Stimulated activated CD4-positive, alpha-beta T cell treated with anti-CD3 and anti-CD28 coated beads, Interleukin-4, amount 100 ng/mL, for 48 hours (primary cell): ENCODE data around the gene ASF1B.

ENCODE experiments used
- DNase-seq, 2 donors: peaks; one replicate each; pipeline ENCODE4 v3.0.0-alpha.2; 2020; ENCODE audit warnings: low read depth in 2 of 2

The ASF1B gene

GRCh38 chr19:14138576-14139265 is 2.3 kb upstream of the ASF1B start:
- DNase-seq, result no peak

GRCh38 chr19:14135985-14136508 is 342 bp downstream of the ASF1B start:
- DNase-seq, result no peak

DNA sequence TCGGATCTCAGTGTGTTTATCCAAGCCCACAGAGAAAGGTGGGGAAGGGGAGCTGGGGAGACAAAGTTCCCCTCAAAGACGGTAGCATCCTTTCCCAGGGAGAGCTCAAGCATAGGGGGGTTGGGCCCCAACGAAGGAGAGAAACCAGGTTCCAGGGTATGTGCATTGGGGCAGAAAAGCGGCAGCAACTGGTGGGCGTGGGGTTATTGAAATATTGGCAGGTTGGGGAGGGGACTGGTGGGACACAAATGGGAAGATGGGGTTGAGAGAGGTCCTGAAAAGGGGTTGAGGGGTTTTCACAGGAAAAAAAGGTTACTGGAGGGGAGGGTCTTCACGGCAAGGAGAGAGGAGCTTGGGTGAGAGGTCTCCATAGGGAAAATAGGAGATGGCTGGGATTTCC is 1.0 kb downstream of the ASF1B start:
- no peak for DNase-seq

- no peak for DNase-seq
Measured at GRCh38 chr19:14127929-14128509, 8.4 kb downstream of the ASF1B start.

GRCh38 chr19:14127176-14127575 is 9.2 kb downstream of the ASF1B start:
- DNase-seq, result no peak

DNA sequence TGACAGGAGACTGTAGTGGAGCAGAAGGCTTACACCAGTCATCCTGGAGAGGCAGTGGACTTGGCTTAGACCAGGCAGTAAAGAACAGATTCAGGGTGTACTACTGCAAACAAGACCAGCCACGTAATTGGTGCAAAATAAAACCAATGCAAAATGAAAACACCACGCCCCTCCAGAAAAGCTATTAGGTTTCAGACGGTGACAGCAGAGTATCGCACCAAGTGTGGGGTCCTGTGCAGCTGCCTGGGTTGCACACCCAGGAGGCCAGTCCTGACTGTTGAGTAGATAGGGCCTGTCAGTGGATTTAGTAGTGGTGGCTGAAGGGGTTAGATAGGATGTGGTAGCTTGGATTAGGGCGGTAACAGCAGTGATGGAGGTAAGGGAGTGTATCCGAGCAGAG is 13.5 kb downstream of the ASF1B start:
- DNase-seq, result no peak

- DNase-seq, result no peak
Measured at GRCh38 chr19:14120497-14120780, 15.9 kb downstream of the ASF1B start.

DNA sequence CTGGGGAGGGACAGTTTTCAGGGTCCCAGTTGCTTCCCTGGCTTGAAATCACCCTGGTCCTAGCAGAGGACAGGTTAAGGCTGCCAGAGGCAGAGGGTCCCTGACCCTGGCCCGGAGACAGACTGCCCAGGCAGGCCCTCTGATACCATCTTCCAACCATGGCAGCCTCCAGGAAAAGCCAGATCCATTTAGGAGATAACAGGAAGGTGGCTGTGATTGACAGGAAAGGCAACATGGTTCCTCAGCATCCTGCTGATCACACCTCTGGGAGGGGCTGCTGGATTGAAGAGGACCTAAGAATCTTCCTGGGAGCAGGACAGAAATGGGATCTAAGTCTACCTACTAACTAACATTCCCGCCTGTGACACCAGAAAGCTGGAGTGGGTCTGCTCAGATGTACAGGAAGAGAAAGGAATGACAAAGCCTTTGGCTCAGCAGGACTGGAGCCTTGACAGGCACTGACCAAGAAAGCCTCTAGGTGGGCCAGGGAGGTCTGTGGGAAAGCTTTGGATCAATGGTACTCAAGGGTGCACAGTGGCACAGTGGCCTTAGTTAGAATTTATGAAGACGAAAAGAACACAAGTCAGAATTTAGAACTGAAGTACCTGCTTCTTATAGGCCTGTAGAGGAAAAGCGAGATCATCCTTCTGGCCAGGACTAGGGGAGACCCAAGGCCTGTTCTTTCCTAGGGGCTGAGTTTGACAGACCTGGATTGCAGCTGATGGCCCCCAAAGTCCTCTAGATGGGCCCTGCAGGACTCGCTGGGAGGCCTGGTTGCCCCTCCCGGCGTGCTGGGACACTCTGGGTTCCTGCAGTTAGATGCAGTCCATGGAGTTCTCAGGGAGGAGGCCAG is 16.5 kb downstream of the ASF1B start:
- DNase-seq, result no peak

DNA sequence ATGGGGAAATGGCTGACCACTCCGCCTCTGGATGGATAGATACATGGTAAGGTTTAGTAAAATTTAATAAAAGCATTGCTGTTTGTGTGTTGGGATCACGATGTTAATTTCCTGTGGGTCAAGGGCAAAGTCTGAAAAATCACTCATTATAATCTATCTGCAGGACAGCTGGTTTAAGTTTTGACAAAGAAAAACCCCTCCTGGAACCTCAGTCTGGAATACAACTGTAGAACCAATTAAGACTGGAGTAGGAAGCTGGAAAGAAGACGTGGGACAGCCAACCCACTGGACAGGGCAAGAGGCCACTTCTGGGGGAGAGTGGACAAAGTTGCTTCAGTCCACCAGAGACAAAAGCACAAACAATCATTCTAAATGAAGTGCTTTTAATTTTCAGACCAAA is 17.2 kb downstream of the ASF1B start:
- DNase-seq, result no peak

GRCh38 chr19:14118165-14119051 is 18.0 kb downstream of the ASF1B start:
- no peak for DNase-seq

GRCh38 chr19:14117668-14118164 is 18.7 kb downstream of the ASF1B start, which contains the start of gene PRKACA:
TSS of gene PRKACA (minus strand) at chr19:14117762. CDS start at chr19:14117547, 215 bp downstream.
- DNase-seq, result peak; percentile 97 to 98

- DNase-seq, result no peak
Measured at GRCh38 chr19:14116918-14117578, 19.3 kb downstream of the ASF1B start.

DNA sequence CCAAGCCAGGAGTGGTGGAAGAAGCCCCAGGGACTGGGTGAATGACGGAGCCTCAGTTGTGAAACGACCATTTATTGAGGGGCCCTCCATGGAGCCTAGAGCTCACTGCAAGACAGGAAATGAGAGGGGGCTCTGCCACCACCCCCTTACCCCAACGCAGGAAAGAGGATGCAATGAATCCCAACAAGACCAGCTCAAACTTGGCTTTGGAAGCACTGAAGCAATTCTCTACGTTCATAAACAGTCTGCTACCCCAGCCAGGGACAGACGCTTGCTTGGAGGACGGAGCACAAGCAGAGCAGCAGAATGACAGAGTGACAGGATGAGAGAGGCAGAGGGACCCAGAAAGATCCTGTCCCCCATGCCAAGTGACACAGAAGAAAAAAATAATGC is 19.9 kb downstream of the ASF1B start:
- DNase-seq, result no peak

- no peak for DNase-seq
Measured at GRCh38 chr19:14115756-14116155, 20.6 kb downstream of the ASF1B start.

GRCh38 chr19:14114854-14115253 is 21.5 kb downstream of the ASF1B start:
- DNase-seq, result peak; percentile 43 to 52

- no peak for DNase-seq
Measured at GRCh38 chr19:14114439-14114838, 21.9 kb downstream of the ASF1B start.

- DNase-seq, result peak; percentile 53 to 71
Measured at GRCh38 chr19:14113762-14114414, 22.5 kb downstream of the ASF1B start.

DNA sequence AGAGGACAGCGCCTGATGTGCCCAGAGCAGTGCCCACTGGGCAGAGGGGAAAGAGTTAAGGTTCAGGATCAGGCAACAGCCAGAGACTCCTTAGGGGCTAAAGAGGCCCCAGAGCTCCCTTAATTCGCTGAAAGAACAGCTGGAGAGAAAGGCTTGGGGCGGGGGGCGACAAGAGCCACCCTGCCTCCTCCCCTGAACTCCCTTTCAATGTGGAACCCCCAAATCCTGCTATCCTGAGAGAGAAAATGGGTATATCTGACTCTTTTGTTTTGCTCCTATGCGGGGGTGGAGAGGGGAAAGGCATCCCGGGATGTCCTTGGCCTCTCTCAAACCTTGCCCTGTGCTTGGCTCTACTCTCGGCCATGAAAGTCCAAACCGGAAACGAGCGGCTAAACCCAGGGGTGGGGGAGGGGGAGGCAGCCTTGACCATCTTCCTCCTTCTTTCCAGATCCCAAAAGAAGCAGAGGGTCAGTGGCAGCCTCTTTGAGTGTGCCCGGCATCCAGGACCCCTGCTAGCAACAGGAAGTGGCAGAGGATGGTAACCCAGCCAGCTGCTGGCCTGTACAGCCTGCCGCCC is 23.5 kb downstream of the ASF1B start:
- DNase-seq, result no peak

DNA sequence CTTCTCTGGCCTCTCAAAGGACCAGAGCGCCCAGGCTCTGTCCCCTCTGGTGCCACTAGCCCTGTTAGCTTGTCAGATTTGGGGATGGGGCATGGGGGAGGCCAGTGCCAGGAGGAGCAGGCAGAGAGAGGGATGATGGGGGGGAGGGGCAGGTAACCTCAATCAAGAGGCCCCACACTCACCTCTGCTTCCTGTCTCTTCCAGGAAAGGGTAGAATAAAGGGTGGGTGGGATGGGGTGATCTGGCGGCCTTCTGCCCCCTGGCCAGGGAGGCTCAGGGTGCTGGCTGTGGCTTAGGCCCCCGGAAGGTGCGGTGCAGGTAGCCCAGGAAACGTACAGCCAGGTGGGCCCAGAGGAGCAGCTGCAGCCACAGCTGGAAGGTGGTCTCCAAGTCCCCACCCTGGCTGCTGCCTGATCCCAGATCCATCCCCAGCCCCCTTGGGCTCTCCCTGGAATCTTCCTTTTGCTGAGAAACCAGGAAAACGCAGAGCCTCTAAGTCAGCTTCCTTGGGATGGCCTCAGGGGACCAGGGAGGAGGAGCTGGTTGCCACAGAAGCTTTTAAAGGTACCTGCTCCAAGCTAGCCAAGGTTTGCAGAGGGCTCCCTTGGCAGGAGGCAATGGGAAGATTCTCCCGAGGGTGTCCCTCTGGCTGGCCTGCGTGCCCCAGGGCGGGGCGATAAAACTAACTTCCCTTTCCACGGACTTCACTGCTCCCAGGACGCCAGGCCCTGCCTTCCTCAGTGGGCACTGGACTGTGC is 24.2 kb downstream of the ASF1B start:
- DNase-seq, result no peak
